ENCODE measurements around the gene TMEM62. TPM values are rescaled to one million over a fixed set of nuclear protein-coding genes. Genes with fewer than 3 reads are reported as not detected.

TMEM62 gene
- total and polyA plus RNA-seq, 9 of the 15 experiments (the other 6 are each of a cell fraction or from before 2014, with no cell fraction given) = 4.4 to 16.6 (median 11.1) TPM

- DNase-seq (ENCODE audit: extremely low read depth in 1 of 4, low spot score in 3 of 4) (no peak), ATAC-seq (no peak), FAIRE-seq (no peak)
- in situ Hi-C loops (cut with MboI) = no loop called here
- H3K36me3 ChIP-seq (ENCODE audit: control insufficient read depth, insufficient read depth, low read length) = peaks cover 14% of the 10 kb centered on the region; the same call in 1 of the 3 replicates
- H3K79me2 ChIP-seq (ENCODE audit: control insufficient read depth, insufficient read depth, low read length) = no peaks in the 10 kb centered on the region
- CTCF ChIA-PET (ENCODE audit: low intra/inter-chr PET ratio) = no interaction called here
- no peak overlapping the region for H3K4me2 ChIP-seq (ENCODE audit: insufficient read depth, low read length)
- POLR2A ChIA-PET = interaction anchor here (0.6 kb wide), 1 partner anchor 32 kb away, joined by 3 read pairs; no protein-coding TSS in a partner anchor
- H3K4me3 ChIP-seq = no peak overlapping the region
- intact Hi-C loops (cut with micrococcal nuclease) = no loop called here
- 93% methylated on average over 1 of the region's 2 CpGs for WGBS (ENCODE audit: insufficient coverage, low coverage, missing lambda C conversion rate)
- H3K9ac ChIP-seq (ENCODE audit: insufficient read depth in 1 of 2, low read depth in 2 of 2, low read length in 2 of 2) = no peak overlapping the region
- no peaks in the 10 kb centered on the region for H4K20me1 ChIP-seq (replicated peaks; ENCODE audit: control insufficient read depth, insufficient read depth, low read length)
- H3K4me1 ChIP-seq (replicated peaks in 1 of 2; ENCODE audit: control insufficient read depth in 2 of 2, insufficient read depth in 2 of 2, low read length in 2 of 2) = peaks cover 5 to 25% of the 10 kb centered on the region in 2 experiments
- H3K9me3 ChIP-seq (replicated peaks; ENCODE audit: control insufficient read depth, insufficient read depth, low read depth, low read length) = no peaks in the 10 kb centered on the region
- no peak overlapping the region for H2AFZ ChIP-seq (ENCODE audit: low read depth, low read length)
- no TSS peak for BruUV-seq (replicated peaks)
- H3K27me3 ChIP-seq (ENCODE audit: control insufficient read depth in 2 of 2, insufficient read depth in 2 of 2, low read length in 2 of 2) = no peaks in the 10 kb centered on the region
- H3K9me1 ChIP-seq (ENCODE audit: control insufficient read depth, insufficient read depth, low read length) = no peaks in the 10 kb centered on the region
- no peak overlapping the region for H3K27ac ChIP-seq (ENCODE audit: extremely low read depth, low read depth, low read length)
- TF ChIP-seq ZNF384 (IDR thresholded peaks at IDR 0.05; ENCODE audit: low read depth, low read length) (no peak), TCF7L2 (IDR thresholded peaks at IDR 0.05; ENCODE audit: low read depth, low read length) (no peak), SRSF7 (optimal IDR thresholded peaks at IDR 0.05; ENCODE audit: low read depth, low read length) (no peak), ZNF699 (CRISPR knock-in tag; IDR thresholded peaks at IDR 0.05; ENCODE audit: insufficient replicate concordance) (no peak), SIN3A (IDR thresholded peaks at IDR 0.05; ENCODE audit: borderline replicate concordance in 2 of 2, control insufficient read depth in 1 of 2, low read depth in 2 of 2, low read length in 2 of 2) (no peak), NFE2 (IDR thresholded peaks at IDR 0.05; ENCODE audit: low read depth) (no peak), CREBBP (IDR thresholded peaks at IDR 0.05; ENCODE audit: low read depth, low read length) (no peak), TRIM25 (IDR thresholded peaks at IDR 0.05; ENCODE audit: borderline replicate concordance) (no peak), STAG1 (CRISPR knock-in tag; IDR thresholded peaks at IDR 0.05; ENCODE audit: borderline replicate concordance) (no peak), NONO (IDR thresholded peaks at IDR 0.05; ENCODE audit: low read depth in 2 of 2, low read length in 1 of 2) (no peak)
Measured at GRCh38 chr15:43165801-43166325, 32.5 kb downstream of the TMEM62 start.

All from K562 (cell line).